Muscle of arm (tissue), 12 donors: ENCODE results near the gene CIAO3. TPM values are rescaled to one million over a fixed set of nuclear protein-coding genes. Genes with fewer than 3 reads are reported as not detected.
"Not testable (repeated sequence)": the region's sequence is repeated elsewhere in the genome, so short reads cannot be mapped to it uniquely, and the experiment has no call there.

Experiments used
- DNase-seq: peaks from one replicate; pipeline ENCODE4 v3.0.0-alpha.2; 2013
- polyA plus RNA-seq, 12 donors: library from polyadenylated mRNA; unstranded; fragments of 120-200 nt; gene quantifications; one replicate each; pipeline ENCODE4 v1.2.1, GENCODE V29; 2013; ENCODE audit not compliant: insufficient read length in 12 of 12

Gene CIAO3
- polyA plus RNA-seq, 12 donors: 7.5 to 16.7 (median 15.7) TPM; not detected in 1

DNA sequence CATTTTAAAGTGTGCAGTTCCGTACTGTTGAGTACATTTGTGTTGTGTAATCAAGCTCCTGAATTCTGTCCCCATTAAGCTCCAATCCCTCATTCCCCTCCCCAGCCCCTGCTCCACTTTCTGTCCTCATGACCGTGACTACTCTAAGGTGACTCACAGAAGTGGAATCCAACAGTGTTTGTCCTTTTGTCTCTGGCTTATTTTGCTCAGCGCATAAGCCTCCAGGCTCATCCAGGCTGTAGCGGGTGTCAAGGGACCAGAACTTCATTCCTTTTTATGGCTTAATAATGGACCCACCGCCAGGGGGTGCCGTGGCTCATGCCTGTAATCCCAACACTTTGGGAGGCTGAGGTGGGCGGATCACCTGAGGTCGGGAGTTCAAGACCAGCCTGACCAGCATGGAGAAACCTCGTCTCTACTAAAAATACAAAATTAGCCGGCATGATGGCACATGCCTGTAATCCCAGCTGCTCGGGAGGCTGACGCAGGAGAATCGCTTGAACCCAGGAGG, 28.0 kb downstream of the CIAO3 start:
- DNase-seq: not testable (repeated sequence)

DNA sequence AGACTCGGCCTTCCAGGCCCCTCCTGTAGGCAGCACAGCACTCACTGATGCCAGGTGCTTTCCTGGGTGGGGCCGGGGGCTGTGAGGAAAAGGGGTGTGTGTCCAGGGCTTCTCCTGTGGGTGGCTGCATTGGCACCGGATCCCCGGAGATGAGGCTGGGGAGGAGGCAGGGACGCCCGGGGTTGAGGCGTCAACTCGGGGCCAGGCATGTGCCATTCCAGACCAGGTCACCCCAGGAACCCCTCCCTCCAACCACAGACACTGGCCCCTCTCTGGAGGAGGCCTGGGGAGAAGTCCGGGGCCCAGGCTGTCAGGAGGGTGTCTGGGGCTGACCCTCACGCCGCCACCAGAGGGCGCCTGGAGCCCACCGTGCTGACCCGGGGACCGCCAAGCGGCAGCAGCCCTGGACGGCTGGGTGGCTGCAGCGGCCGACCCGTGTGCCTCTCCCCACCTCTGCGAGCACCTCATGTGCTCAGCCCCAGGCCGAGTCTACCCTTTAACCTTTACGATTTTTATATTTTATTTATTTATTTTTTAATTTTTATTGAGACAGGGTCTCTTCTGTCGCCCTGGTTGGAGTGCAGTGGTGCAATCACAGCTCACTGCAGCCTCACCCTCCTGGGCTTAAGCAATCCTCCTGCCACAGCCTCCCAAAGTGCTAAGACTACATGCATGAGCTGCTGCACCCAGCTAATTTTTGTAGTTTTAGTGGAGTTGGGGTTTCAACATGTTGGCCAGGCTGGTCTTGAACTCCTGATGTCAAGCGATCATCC, 29.1 kb downstream of the CIAO3 start:
- peak; percentile 77 for DNase-seq

GRCh38 chr16:711084-711483, 29.7 kb downstream of the CIAO3 start:
- no peak for DNase-seq

- no peak for DNase-seq
These were observed 30.2 kb downstream of the CIAO3 start for GRCh38 chr16:710500-711075.

DNA sequence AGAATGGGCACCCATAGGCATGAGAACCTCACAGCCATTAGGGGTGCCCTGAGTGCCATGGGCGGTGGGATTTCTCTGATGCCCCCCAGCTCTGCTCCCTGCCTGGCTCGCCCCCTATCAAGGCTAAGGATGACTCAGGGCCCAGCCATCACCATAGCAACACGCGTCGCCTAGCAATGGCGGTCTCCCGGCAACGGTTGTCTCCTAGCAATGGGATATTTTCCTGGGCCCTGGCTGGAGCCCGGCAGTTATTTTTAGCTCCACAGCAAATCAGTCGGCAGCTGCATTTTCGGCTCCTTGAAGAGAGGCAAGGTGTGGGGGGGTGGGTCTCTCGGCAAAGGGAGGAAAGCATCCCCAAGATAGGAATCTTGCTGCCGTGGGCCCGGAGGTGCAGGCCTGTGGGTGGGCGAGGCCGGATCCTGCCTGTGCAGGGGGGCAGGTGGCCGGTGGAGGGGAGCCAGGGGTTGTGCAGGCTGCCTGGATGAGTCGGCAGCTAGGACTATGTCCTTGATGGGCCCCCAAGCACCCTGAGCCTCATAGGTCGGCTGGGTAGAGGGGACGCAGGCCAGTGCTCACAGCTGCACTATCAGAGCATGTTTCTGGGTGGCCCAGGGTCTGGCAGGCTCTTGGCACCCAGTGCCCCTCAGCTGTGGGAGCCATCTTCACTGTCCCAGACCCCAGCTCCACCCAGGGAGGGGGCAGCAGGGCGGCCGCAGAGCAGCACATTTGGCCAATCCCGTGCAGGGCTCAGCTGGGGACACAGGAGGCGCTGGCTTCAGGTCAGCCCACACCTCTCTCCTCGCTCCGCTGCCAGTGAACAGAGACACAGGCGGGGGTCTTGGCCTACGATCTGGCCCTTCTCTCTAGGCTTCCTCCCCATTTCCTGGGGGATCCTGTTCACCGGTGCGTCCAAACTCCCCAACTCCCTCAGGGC, 31.0 kb downstream of the CIAO3 start:
- peak; percentile 50 for DNase-seq

DNA sequence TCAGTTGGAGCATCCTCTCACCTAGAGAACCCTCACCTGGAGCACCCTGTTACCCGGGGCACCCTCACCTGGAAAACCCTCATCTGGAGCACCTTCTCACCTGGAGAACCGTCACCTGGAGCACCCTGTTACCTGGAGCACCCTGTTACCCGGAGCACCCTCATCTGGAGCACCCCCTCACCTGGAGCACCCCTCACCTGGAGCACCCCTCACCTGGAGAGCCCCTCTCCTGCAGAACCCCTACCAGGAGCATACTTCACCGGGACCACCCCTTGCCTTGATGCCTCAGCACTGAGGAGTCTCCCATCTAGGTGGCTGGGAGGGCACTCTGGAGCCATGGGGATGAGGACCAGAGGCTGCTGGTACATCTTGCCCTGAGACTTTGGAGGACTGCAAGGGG, 31.8 kb downstream of the CIAO3 start:
- no peak for DNase-seq

DNA sequence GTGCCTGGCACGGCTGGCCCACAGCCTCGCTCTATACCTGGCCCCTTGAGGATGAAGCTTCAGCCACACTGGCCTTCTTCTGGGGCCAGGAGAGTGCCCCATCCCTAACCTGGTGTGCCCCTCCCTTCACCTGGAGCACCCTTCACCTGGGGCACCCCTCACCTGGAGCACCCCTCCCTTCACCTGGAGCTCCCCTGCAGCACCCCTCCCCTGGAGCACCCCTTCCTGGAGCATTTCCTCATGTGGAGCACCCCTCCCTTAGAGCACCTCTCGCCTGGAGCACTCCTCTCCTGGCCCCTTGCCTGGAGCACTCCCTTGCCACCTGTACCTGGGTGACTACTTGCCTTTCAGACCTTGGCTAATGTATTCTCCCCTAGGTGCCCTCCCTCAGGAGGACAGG, 32.8 kb downstream of the CIAO3 start:
- DNase-seq: no peak

DNA sequence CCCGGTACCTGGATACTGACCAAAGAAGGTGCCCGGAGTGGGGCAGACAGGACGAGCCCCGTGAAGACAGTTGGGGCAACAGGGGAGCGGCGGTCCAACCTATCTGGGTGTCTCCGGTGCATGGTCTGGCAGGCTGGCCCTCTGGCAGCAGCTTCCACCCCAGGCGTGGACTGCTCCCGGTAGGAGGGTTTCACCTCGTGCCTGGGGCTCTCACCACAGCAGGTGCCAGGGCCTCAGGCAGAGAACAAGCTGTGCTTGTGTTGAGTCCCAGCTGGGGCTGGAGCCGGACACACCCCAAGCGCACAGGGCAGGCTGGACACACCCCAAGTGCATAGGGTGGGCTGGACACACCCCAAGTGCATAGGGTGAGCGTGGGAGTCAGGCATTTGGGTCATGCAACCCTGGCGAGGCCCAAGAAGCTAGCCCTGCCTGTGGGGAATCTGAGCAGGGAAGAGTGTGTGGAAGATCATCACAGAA, 33.7 kb downstream of the CIAO3 start:
- DNase-seq: no peak

GRCh38 chr16:706189-707061, 34.4 kb downstream of the CIAO3 start:
- DNase-seq: no peak

DNA sequence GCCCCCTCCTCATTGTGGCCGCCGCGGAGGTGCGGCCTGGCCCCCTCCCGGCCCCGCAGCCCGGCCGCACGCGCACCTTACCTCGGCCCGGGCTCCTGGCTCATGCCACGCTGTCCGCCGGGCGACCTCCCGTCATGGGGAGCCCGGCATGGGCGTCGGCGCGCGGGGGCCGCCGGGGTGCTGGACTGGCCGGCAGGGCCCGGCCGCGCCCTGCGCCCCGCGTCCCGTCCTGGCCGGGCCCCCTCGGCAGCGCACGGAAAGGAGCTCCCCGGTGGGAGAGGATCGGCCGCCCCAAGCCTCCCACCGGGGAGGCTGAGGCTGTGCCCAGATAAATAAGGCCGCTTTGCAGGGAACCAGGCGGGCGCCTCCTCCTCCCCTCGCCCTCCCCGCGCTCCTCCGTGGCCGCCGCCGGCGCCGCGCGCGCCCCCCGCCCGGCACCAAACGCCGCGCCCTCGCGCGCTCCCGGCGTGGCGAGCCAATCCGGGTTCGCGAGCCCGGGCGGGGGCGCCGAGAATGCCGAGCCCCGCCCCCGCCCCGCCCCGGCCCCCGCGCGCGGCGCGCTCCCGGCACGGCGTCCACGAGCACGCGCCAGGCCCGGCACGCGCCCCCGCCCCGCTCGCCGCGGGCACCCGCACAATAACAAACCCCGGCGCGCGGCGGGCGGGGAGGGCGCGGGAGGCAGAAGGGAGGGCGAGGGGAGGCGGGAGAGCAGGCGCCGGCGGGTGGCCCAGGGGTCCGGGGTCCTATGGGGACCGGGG, 35.2 kb downstream of the CIAO3 start, which contains the start of gene FBXL16:
Gene FBXL16, minus strand, starts transcription at position 371 of the 758 bp plus-strand sequence. CDS start 8,396 bp downstream, outside the sequence.
- DNase-seq: no peak

DNA sequence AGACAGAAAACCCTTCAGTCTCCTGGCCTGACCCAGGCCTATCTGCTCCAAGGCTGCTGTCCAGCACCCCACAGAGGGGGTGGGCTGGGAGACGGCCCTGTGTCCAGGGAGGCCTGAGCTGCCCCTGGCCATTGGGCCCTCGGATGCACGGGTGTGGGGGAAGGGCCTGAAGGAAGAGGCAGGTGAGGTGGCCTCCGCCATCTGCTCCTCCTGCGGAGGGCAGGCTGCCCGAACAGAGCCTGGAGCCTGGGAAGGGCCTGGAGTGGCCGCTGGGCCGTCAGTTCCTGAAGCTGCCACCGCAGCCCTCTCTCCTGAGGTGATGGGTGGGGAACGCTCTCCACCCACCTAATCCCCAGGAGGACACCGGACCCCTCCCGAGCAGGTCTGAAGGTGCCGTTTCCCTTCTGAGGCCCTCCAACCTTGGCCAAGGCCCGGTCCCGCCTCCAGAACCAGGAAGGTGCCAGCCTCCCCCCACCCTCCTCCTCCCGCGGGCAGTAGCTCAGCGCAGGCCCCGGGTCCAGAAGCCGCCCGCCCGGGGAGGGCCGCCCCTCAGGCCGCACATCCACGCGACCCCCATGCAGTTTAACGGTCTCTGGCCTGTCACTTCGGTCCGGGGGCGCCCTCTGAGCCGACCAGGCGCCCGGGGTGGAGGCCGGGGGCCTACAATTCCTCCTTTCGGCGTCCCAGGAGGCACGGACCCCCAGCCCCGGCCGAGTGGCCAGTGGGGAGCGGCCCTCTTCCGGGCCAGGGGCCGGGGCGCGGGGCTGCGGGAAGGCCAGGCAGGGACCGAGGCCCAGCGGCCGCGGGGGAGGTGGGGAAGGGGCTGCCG, 36.0 kb downstream of the CIAO3 start:
- DNase-seq: no peak

- no peak for DNase-seq
These were observed 36.8 kb downstream of the CIAO3 start for GRCh38 chr16:704047-704446.

- no peak for DNase-seq
These were observed 37.4 kb downstream of the CIAO3 start for GRCh38 chr16:703406-703805.

DNA sequence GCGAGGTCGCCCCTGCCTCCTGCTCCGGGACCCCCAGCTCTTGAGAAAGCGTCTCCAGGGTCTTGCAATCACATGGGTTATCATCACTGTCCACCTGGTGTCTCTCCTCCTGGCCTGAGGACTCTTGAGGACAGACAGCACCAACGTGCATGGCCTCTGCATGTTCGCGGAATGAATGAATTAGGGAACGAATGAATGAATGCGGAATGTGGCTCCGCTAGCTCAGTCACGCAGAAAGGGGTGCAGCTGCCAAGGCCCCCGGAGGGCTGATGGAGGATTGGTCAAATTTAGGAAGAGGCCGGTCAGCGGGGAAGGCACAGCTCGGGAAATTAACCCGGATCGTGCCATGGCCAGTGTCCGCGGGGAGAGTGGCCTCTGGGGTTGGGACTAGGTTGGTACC, 38.5 kb downstream of the CIAO3 start:
- no peak for DNase-seq

DNA sequence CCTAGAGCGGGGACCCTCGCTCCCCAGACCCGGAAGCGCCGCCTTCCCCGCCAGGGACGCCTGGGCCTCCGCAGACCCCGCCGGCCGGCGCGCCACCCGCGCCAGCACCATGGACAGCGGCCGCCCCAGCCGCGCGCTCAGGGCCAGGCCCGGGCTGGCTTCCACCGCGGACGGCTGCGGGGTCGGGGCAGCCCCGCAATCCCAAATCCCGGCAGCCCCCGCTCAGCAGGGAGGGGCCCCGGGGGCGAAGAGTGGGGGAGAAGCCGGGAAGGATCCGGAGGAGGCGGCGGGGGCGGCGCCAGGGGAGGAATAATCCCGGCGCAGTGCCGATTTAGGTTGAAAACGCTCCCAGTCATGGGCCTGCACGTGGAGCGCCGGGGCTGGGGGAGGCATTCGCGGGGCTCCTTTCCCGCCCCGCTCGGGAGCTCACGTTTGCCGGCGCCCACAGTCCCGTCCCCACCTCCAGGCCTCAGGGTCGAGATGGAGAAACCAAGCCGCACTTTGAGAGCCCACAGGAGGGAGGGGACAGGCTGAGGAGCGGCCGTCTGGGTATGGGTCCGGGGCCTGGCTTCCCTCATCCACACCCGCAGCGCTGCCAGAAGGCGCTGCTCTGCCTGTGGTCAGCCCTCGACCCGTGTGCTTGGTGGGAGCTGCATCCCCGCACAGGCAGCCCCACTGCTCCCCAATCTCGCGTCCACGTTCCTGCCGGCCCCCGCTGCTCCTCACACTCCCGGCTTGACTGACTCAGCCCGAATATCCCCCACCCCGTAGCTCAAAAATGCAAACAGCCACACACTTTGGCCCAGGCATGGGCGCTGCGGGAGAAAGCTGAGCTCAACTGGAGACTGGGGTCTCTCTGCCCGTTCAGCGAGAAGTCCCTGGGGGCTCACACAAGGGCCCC, 39.9 kb downstream of the CIAO3 start:
- DNase-seq: no peak

- no peak for DNase-seq
These were observed 41.7 kb downstream of the CIAO3 start for GRCh38 chr16:698911-699671.

- DNase-seq: no peak
These were observed 45.3 kb downstream of the CIAO3 start for GRCh38 chr16:695355-696089.
